Measurements from ENCODE around the gene LGALS8. TPM values are rescaled to one million over a fixed set of nuclear protein-coding genes. Genes with fewer than 3 reads are reported as not detected.

LGALS8 gene
- total RNA-seq, 1 experiment from 2014 or later: 16.8 TPM

- H3K27me3 ChIP-seq (ENCODE audit: control insufficient read depth, insufficient read depth, low read length): peaks cover 15% of the 10 kb centered on the region
- H3K4me3 ChIP-seq (ENCODE audit: insufficient read depth, low read depth, low read length): no peak overlapping the region
- no peak for DNase-seq
- no peaks in the 10 kb centered on the region for H3K36me3 ChIP-seq (replicated peaks; ENCODE audit: control insufficient read depth, insufficient read depth, low read length)
Measured at GRCh38 chr1:236520445-236521005, 3.3 kb upstream of the LGALS8 start.

DNA sequence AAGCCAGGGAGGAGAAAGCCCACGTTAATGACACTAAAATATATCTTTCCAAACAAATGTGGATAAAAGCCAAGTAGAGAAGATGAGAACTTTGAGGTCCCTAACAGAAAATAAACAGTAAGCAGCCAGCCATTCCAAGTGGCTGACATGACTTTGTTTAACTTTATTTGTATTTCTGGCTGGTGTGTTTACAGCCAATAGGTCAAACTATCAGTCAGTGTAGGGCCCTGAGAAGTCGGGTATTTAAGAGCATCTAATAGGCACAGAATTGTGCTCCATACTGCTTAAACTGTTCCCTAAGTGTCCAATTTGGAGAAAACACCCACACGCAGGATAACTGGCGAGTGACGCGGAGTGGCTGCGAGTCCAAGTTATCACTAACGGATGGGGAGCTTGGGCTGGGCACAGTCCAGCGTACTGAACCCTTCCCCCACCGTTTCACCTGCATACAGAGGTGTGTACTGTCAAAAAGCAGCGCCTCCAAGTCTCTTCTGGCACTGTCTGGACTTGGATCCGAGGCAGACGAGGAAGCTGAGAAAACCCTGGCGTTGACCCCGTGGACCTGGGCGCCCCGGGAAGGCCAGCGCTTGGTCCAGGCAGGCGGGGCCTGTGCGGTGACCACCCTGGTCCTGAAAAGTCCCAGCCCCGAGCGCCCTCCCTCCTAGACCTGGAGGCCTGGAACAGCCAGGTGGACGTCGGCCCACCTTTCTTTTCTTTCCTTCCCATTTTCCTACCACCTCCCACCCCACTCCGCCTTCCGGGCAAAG is 662 bp upstream of the LGALS8 start:
- peak; percentile 71 for DNase-seq
- Histone ChIP-seq H3K4me3 (ENCODE audit: insufficient read depth, low read depth, low read length) (peak overlapping the region; percentile 83), H3K27me3 (ENCODE audit: control insufficient read depth, insufficient read depth, low read length) (peaks cover 15% of the 10 kb centered on the region), H3K36me3 (replicated peaks; ENCODE audit: control insufficient read depth, insufficient read depth, low read length) (no peaks in the 10 kb centered on the region)

GRCh38 chr1:236524142-236524894 is 536 bp downstream of the LGALS8 start:
- Histone ChIP-seq H3K36me3 (replicated peaks; ENCODE audit: control insufficient read depth, insufficient read depth, low read length) (no peaks in the 10 kb centered on the region), H3K27me3 (ENCODE audit: control insufficient read depth, insufficient read depth, low read length) (peaks cover 15% of the 10 kb centered on the region), H3K4me3 (ENCODE audit: insufficient read depth, low read depth, low read length) (peak overlapping the region; percentile 83)
- peak; percentile 75 for DNase-seq

DNA sequence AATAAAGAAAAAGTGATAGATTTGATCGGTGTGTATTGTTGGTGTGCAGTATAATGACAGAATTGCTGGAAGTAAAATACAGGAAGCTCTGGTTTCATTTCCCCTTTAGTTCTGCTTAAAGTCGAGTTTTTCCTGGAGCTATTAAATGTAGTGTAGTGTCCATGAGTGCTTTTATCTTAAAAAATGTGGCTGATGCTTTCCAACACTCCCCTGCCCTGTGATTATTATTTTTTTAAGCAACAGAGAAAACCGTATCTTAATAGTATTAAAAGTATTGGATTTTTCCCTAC is 1.1 kb downstream of the LGALS8 start:
- Histone ChIP-seq H3K36me3 (replicated peaks; ENCODE audit: control insufficient read depth, insufficient read depth, low read length) (no peaks in the 10 kb centered on the region), H3K4me3 (ENCODE audit: insufficient read depth, low read depth, low read length) (peak overlapping the region; percentile 83)

GRCh38 chr1:236526079-236526478 is 2.3 kb downstream of the LGALS8 start:
- no peak overlapping the region for H3K4me3 ChIP-seq (ENCODE audit: insufficient read depth, low read depth, low read length)
- no peaks in the 10 kb centered on the region for H3K36me3 ChIP-seq (replicated peaks; ENCODE audit: control insufficient read depth, insufficient read depth, low read length)
- DNase-seq: no peak
- H3K27me3 ChIP-seq (ENCODE audit: control insufficient read depth, insufficient read depth, low read length): peaks cover 15% of the 10 kb centered on the region

More for the DNA sequence above, 1.1 kb downstream of the LGALS8 start:
- peaks cover 15% of the 10 kb centered on the region for H3K27me3 ChIP-seq (ENCODE audit: control insufficient read depth, insufficient read depth, low read length)
- DNase-seq: no peak

- DNase-seq: no peak
- Histone ChIP-seq H3K4me3 (ENCODE audit: insufficient read depth, low read depth, low read length) (no peak overlapping the region), H3K27me3 (ENCODE audit: control insufficient read depth, insufficient read depth, low read length) (no peaks in the 10 kb centered on the region), H3K36me3 (replicated peaks; ENCODE audit: control insufficient read depth, insufficient read depth, low read length) (no peaks in the 10 kb centered on the region)
Measured at GRCh38 chr1:236530286-236530685, 6.5 kb downstream of the LGALS8 start.

- no peak overlapping the region for H3K4me3 ChIP-seq (ENCODE audit: insufficient read depth, low read depth, low read length)
- H3K27me3 ChIP-seq (ENCODE audit: control insufficient read depth, insufficient read depth, low read length): no peaks in the 10 kb centered on the region
- no peak for DNase-seq
- H3K36me3 ChIP-seq (replicated peaks; ENCODE audit: control insufficient read depth, insufficient read depth, low read length): no peaks in the 10 kb centered on the region
Measured at GRCh38 chr1:236530959-236531358, 7.2 kb downstream of the LGALS8 start.

- Histone ChIP-seq H3K36me3 (replicated peaks; ENCODE audit: control insufficient read depth, insufficient read depth, low read length) (no peaks in the 10 kb centered on the region), H3K4me3 (ENCODE audit: insufficient read depth, low read depth, low read length) (no peak overlapping the region)
Measured at GRCh38 chr1:236532850-236533249, 9.1 kb downstream of the LGALS8 start.

DNA sequence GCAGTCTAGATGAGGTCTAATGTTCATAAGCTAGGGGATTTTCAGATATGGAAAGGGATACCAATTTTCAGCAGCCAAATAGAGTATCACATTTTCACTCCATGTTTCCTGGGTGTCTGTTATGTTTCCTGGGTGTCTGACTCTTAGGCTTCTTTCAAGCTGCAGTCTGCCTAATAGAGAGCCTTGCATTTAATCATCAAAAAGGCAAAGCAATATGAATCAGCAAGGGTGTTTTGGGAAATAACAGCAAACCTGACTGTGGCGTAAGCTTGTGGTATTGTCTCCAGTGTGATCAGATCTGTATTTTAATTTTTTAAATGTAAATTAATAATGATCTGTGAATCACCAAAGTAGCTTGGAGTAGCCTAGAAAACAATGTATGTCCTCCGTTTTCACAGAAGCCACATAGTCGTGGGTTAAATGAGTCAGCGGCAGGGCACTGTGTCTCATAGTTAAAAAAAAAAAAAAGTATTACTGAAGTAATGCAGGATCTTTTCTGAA is 10.4 kb downstream of the LGALS8 start:
- no peaks in the 10 kb centered on the region for H3K36me3 ChIP-seq (replicated peaks; ENCODE audit: control insufficient read depth, insufficient read depth, low read length)
- H3K27me3 ChIP-seq (ENCODE audit: control insufficient read depth, insufficient read depth, low read length): no peaks in the 10 kb centered on the region
- DNase-seq: no peak
- no peak overlapping the region for H3K4me3 ChIP-seq (ENCODE audit: insufficient read depth, low read depth, low read length)

More at GRCh38 chr1:236532850-236533249, 9.1 kb downstream of the LGALS8 start:
- DNase-seq: no peak
- H3K27me3 ChIP-seq (ENCODE audit: control insufficient read depth, insufficient read depth, low read length): no peaks in the 10 kb centered on the region

- Histone ChIP-seq H3K4me3 (ENCODE audit: insufficient read depth, low read depth, low read length) (no peak overlapping the region), H3K27me3 (ENCODE audit: control insufficient read depth, insufficient read depth, low read length) (no peaks in the 10 kb centered on the region), H3K36me3 (replicated peaks; ENCODE audit: control insufficient read depth, insufficient read depth, low read length) (no peaks in the 10 kb centered on the region)
- no peak for DNase-seq
Measured at GRCh38 chr1:236535190-236535589, 11.4 kb downstream of the LGALS8 start.

- no peak for DNase-seq
- no peaks in the 10 kb centered on the region for H3K36me3 ChIP-seq (replicated peaks; ENCODE audit: control insufficient read depth, insufficient read depth, low read length)
- H3K27me3 ChIP-seq (ENCODE audit: control insufficient read depth, insufficient read depth, low read length): no peaks in the 10 kb centered on the region
- no peak overlapping the region for H3K4me3 ChIP-seq (ENCODE audit: insufficient read depth, low read depth, low read length)
Measured at GRCh38 chr1:236535662-236536161, 11.9 kb downstream of the LGALS8 start.

- DNase-seq: peak; percentile 42
- H3K4me3 ChIP-seq (ENCODE audit: insufficient read depth, low read depth, low read length): no peak overlapping the region
- no peaks in the 10 kb centered on the region for H3K27me3 ChIP-seq (ENCODE audit: control insufficient read depth, insufficient read depth, low read length)
- H3K36me3 ChIP-seq (replicated peaks; ENCODE audit: control insufficient read depth, insufficient read depth, low read length): no peaks in the 10 kb centered on the region
Measured at GRCh38 chr1:236536540-236536939, 12.8 kb downstream of the LGALS8 start.

DNA sequence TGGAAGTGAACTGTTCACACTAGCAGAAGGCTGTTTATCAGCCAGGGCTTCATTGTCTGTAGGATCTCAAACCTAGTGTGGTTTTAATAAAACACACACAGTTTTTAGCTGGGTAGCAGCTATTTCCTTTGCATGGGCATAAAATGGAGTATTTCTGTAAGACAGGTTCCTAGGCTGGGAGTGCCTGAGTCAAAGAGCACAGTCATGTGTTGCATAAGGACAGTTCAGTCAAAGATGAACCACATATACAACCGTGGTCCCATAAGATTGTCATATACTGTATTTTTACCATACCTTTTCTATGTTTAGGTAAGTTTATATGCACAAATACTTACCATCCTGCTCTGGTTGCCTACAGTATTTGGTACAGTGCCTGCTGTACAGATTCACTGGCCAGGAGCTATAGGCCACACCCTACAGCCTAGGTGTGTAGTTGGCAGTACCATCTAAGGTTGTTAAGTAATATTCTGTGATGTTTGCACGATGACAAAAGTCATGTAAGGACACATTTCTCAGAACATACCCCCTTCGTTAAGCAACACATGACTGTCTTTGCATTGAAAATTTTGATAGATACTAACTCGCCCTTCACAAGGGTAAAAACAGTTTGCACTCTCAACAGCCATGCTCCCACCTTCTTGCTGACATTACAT is 17.2 kb downstream of the LGALS8 start:
- Histone ChIP-seq H3K4me3 (ENCODE audit: insufficient read depth, low read depth, low read length) (no peak overlapping the region), H3K27me3 (ENCODE audit: control insufficient read depth, insufficient read depth, low read length) (no peaks in the 10 kb centered on the region), H3K36me3 (replicated peaks; ENCODE audit: control insufficient read depth, insufficient read depth, low read length) (peaks cover 3% of the 10 kb centered on the region)
- DNase-seq: no peak

- no peak for DNase-seq
- Histone ChIP-seq H3K36me3 (replicated peaks; ENCODE audit: control insufficient read depth, insufficient read depth, low read length) (peaks cover 6% of the 10 kb centered on the region), H3K27me3 (ENCODE audit: control insufficient read depth, insufficient read depth, low read length) (no peaks in the 10 kb centered on the region), H3K4me3 (ENCODE audit: insufficient read depth, low read depth, low read length) (no peak overlapping the region)
Measured at GRCh38 chr1:236541710-236542109, 17.9 kb downstream of the LGALS8 start.
